Measurements from ENCODE around the gene MAP7. TPM values are rescaled to one million over a fixed set of nuclear protein-coding genes. Genes with fewer than 3 reads are reported as not detected.

MAP7 gene
- total and polyA plus RNA-seq, 9 of the 15 experiments (the other 6 are each of a cell fraction or from before 2014, with no cell fraction given): 0.76 to 7.7 (median 3.9) TPM

DNA sequence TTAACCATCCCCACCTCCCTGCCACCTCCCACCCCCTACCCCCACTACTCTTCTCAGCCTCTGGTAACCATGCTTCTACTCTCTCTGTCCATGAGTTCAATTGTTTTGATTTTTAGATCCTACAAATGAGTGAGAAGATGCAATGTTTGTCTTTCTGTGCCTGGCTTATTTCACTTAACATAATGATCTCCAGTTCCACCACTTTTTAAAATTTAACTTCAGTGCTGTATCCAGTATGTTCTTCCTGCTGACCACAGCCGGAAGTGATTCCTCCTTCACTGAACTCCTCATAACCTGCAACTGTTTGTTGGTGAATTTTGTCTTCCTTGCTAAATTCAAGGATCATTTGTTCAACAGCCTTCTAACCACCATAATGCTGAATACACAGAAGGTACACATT, 3.9 kb downstream of the MAP7 start:
- 35% methylated on average over 1 of the region's 1 CpG for WGBS (ENCODE audit: insufficient coverage, low coverage, missing lambda C conversion rate)
- ChIA-PET POLR2A (no interaction called here), CTCF (ENCODE audit: low intra/inter-chr PET ratio) (interaction anchor here (1.2 kb wide), 1 partner anchor 203 kb away, joined by 3 read pairs; no protein-coding TSS in a partner anchor)
- peaks cover 4% of the 10 kb centered on the region for H3K9me1 ChIP-seq (ENCODE audit: control insufficient read depth, insufficient read depth, low read length)
- no TSS peak for BruUV-seq (replicated peaks)
- H3K9ac ChIP-seq (ENCODE audit: insufficient read depth in 1 of 2, low read depth in 2 of 2, low read length in 2 of 2): no peak overlapping the region
- in situ Hi-C loops (cut with MboI) (loop anchor here (25.0 kb wide), 1 partner anchor 209 kb away; no protein-coding TSS in a partner anchor), intact Hi-C loops (cut with micrococcal nuclease) (loop anchor here (5.0 kb wide), 1 partner anchor 119 kb away; no protein-coding TSS in a partner anchor)
- H3K4me2 ChIP-seq (ENCODE audit: insufficient read depth, low read length): no peak overlapping the region
- H3K4me1 ChIP-seq (replicated peaks in 1 of 2; ENCODE audit: control insufficient read depth in 2 of 2, insufficient read depth in 2 of 2, low read length in 2 of 2): peaks cover 13 to 17% of the 10 kb centered on the region in 2 experiments
- no peak for DNase-seq (ENCODE audit: extremely low read depth in 1 of 4, low spot score in 3 of 4)
- no peak overlapping the region for H2AFZ ChIP-seq (ENCODE audit: low read depth, low read length)
- no peaks in the 10 kb centered on the region for H3K36me3 ChIP-seq (ENCODE audit: control insufficient read depth, insufficient read depth, low read length)
- 0 out of 2 replicates have a peak, but pooled peaks cover 5% of the 10 kb centered on the region for H4K20me1 ChIP-seq (replicated peaks; ENCODE audit: control insufficient read depth, insufficient read depth, low read length)
- peaks cover 8 to 12% of the 10 kb centered on the region in 2 experiments; a peak in 4 of 5 replicates for H3K27me3 ChIP-seq (ENCODE audit: control insufficient read depth in 2 of 2, insufficient read depth in 2 of 2, low read length in 2 of 2)
- no peaks in the 10 kb centered on the region for H3K9me3 ChIP-seq (replicated peaks; ENCODE audit: control insufficient read depth, insufficient read depth, low read depth, low read length)
- no peak overlapping the region for H3K4me3 ChIP-seq
- ATAC-seq: no peak
- H3K79me2 ChIP-seq (ENCODE audit: control insufficient read depth, insufficient read depth, low read length): no peaks in the 10 kb centered on the region
- no peak for FAIRE-seq
- H3K27ac ChIP-seq (ENCODE audit: extremely low read depth, low read depth, low read length): no peak overlapping the region
- no peak for TF ChIP-seq BRCA1 (IDR thresholded peaks at IDR 0.05)
- TF ChIP-seq BRCA1 (CRISPR knock-in tag; IDR thresholded peaks at IDR 0.05): no peak
- no peak for TF ChIP-seq HMGN3 (IDR thresholded peaks at IDR 0.05; ENCODE audit: borderline replicate concordance, extremely low read depth, insufficient read length, low read depth, low read length)
- TF ChIP-seq, protein P1, sequence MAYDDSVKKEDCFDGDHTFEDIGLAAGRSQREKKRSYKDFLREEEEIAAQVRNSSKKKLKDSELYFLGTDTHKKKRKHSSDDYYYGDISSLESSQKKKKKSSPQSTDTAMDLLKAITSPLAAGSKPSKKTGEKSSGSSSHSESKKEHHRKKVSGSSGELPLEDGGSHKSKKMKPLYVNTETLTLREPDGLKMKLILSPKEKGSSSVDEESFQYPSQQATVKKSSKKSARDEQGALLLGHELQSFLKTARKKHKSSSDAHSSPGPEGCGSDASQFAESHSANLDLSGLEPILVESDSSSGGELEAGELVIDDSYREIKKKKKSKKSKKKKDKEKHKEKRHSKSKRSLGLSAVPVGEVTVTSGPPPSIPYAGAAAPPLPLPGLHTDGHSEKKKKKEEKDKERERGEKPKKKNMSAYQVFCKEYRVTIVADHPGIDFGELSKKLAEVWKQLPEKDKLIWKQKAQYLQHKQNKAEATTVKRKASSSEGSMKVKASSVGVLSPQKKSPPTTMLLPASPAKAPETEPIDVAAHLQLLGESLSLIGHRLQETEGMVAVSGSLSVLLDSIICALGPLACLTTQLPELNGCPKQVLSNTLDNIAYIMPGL (CRISPR knock-in tag; IDR thresholded peaks at IDR 0.05): no peak
- no peak for TF ChIP-seq NFATC3 (IDR thresholded peaks at IDR 0.05)
- TF ChIP-seq ZNF77 (CRISPR knock-in tag; IDR thresholded peaks at IDR 0.05): no peak
- TF ChIP-seq CHD4 (IDR thresholded peaks at IDR 0.05; ENCODE audit: insufficient read depth, insufficient replicate concordance, low read depth, low read length, poor library complexity, severe bottlenecking): no peak
- TF ChIP-seq, protein P2, sequence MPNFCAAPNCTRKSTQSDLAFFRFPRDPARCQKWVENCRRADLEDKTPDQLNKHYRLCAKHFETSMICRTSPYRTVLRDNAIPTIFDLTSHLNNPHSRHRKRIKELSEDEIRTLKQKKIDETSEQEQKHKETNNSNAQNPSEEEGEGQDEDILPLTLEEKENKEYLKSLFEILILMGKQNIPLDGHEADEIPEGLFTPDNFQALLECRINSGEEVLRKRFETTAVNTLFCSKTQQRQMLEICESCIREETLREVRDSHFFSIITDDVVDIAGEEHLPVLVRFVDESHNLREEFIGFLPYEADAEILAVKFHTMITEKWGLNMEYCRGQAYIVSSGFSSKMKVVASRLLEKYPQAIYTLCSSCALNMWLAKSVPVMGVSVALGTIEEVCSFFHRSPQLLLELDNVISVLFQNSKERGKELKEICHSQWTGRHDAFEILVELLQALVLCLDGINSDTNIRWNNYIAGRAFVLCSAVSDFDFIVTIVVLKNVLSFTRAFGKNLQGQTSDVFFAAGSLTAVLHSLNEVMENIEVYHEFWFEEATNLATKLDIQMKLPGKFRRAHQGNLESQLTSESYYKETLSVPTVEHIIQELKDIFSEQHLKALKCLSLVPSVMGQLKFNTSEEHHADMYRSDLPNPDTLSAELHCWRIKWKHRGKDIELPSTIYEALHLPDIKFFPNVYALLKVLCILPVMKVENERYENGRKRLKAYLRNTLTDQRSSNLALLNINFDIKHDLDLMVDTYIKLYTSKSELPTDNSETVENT (CRISPR knock-in tag; IDR thresholded peaks at IDR 0.05): no peak
- TF ChIP-seq, protein P3, sequence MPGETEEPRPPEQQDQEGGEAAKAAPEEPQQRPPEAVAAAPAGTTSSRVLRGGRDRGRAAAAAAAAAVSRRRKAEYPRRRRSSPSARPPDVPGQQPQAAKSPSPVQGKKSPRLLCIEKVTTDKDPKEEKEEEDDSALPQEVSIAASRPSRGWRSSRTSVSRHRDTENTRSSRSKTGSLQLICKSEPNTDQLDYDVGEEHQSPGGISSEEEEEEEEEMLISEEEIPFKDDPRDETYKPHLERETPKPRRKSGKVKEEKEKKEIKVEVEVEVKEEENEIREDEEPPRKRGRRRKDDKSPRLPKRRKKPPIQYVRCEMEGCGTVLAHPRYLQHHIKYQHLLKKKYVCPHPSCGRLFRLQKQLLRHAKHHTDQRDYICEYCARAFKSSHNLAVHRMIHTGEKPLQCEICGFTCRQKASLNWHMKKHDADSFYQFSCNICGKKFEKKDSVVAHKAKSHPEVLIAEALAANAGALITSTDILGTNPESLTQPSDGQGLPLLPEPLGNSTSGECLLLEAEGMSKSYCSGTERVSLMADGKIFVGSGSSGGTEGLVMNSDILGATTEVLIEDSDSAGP (CRISPR knock-in tag; IDR thresholded peaks at IDR 0.05): no peak
- TF ChIP-seq, protein P4, sequence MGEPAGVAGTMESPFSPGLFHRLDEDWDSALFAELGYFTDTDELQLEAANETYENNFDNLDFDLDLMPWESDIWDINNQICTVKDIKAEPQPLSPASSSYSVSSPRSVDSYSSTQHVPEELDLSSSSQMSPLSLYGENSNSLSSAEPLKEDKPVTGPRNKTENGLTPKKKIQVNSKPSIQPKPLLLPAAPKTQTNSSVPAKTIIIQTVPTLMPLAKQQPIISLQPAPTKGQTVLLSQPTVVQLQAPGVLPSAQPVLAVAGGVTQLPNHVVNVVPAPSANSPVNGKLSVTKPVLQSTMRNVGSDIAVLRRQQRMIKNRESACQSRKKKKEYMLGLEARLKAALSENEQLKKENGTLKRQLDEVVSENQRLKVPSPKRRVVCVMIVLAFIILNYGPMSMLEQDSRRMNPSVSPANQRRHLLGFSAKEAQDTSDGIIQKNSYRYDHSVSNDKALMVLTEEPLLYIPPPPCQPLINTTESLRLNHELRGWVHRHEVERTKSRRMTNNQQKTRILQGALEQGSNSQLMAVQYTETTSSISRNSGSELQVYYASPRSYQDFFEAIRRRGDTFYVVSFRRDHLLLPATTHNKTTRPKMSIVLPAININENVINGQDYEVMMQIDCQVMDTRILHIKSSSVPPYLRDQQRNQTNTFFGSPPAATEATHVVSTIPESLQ (CRISPR knock-in tag; IDR thresholded peaks at IDR 0.05): no peak
- no peak for TF ChIP-seq PCBP1 (IDR thresholded peaks at IDR 0.05; ENCODE audit: low read depth, low read length, poor library complexity, severe bottlenecking)
